ENCODE data around the gene DIRAS1.
A peak's percentile ranks its signal among the peaks of the same experiment; 100 is the strongest.

The DIRAS1 gene

DNA sequence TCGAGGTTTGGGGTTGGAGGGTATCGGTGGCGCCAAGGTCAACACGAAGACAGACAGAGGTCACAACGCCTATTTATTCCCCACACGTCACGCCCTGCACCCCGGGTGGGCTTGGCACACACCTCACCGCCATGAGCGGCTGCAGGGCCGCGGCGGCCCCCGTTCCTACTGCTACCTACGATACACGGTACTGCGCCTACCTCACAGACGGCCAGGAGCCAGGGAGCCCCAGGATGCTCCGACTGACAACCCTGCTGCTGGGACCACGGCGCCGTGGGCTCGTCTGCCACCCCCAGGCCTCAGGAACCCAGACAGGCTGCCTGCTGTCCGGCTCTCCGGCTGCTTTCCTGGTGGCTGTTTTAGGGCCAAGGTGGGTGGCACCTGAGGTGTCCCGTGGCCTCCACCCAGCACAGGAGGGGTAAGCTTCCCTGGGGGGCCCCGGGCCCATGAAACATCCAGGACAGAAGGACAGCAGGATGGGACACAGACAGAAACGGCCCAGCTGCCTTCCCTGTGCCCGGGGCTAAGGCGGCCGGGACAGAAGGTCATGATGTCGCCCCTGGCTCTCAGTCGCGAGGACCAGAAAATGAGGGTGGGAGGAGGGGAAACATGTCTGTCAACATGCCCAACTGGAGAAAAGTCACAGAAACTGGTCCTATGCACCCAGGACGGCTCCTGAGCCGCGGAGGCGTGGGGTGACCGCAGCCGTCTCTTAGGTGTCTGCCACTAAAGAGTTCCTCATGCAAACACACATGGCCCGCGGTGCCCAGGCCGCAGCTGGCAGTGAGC is 33.7 kb upstream of the DIRAS1 start:
- no peak for DNase-seq

DNA sequence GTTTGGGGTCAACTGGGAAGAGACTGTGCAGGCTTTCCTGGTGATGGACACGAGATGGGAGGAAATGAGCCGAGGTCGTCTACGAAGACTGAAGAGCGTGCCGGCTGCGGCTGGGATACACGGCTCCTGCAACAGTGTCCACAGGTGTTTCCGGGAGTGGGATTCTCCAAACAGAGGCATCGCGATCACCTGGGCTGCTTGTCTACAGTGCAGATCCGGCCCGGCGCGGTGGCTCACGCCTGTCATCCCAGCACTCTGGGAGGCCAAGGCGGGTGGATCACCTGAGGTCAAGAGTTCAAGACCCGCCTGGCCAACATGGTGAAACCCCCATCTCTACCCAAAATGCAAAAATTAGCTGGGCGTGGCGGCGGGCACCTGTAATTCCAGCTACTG is 30.3 kb upstream of the DIRAS1 start:
- no peak for DNase-seq

DNA sequence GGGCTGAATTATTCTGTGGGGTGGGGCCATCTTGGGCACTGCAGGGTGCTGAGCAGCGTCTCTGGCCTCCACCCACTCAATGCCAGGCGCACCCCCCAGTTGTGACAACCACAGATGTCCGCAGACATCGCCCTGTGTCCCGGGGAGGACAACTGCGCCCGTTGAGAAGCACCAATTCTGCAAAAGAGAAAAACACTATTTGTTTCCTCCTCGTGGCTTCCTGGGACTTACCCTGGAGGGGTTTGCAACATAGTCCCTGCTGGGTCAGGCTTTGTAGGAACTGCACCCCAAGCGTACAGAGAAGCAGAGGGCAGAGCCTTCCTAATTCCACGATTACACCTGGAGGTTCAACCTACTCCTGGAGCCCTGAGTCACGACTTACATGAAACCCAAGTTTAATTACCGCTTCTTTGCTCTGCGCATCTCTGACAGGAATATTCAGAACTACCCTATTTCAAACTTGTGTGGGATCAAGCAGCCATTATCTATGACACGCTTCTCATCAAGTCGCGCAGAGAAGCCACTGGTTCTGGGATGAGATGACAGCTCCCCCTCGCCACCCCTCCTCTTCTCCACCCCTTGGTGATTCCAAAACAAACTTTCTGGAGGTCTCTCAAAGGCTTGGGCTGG is 29.8 kb upstream of the DIRAS1 start:
- no peak for DNase-seq

DNA sequence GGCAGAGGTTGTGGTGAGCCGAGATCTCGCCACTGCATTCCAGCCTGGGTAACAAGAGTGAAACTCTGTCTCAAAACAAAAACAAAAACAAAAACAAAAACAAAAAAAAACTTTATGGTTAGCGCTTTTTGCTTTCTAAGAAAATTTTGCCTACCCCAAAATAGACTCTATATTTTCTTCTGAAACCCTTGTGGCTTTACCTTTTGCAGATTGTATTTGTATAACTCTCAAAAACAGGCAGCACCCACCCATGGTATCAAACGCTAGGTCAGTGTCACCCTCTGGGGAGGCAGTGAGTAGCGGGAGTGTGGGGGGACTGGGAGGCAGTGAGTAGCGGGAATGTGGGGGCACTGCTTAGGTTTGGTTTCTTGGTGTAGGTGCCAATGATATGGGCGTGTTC is 26.2 kb upstream of the DIRAS1 start:
- no peak for DNase-seq

DNA sequence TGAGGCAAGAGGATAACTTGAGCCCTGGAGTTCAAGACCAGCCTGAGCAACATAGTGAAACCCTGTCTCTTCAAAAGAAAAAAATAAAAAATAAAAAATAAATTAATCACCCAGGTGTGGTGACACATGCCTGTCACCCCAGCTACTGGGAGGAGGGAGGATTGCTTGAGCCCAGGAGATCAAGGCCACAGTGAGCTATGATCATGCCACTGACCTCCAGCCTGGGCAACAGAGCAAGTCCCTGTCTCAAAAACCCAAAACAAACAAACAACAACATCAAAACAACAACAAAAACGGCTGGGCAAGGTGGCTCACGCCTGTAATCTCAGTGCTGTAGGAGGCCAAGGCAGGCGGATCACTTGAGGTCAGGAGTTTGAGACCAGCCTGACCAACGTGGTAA is 22.9 kb upstream of the DIRAS1 start:
- no peak for DNase-seq

DNA sequence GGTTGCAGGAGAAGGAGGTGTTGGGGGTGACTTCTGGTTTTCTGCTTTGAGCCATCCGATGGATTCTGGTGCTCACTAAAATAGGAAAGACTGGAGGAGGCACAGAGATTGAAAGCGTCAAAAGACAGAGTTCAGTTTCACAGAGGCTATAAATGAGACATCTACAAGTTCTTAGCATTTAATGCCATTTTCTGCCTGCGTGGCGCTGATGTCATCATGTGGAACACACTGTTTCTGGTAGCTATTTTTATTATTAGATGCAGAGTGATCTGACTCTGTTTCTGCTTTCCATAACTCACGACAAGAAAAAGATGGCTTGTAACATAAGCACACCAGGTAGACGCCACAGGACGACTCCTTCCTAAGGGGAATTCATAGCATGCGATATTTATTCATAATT is 21.9 kb upstream of the DIRAS1 start:
- no peak for DNase-seq

DNA sequence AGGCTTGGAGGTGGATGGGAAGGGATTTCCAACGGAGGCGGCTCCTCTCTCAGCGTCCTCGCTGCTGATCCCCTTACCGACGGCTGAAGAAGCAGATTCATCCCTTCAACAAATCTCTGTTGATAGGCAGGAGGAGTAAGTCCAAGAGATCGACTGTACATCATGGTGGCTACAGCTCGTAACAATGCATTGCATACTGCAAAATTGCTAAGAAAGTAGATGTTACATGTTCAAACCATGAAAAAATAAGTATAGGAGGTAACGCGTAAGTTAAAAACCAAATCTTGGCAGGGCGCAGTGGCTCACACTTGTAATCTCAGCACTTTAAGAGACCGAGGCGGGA is 19.1 kb upstream of the DIRAS1 start:
- no peak for DNase-seq

DNA sequence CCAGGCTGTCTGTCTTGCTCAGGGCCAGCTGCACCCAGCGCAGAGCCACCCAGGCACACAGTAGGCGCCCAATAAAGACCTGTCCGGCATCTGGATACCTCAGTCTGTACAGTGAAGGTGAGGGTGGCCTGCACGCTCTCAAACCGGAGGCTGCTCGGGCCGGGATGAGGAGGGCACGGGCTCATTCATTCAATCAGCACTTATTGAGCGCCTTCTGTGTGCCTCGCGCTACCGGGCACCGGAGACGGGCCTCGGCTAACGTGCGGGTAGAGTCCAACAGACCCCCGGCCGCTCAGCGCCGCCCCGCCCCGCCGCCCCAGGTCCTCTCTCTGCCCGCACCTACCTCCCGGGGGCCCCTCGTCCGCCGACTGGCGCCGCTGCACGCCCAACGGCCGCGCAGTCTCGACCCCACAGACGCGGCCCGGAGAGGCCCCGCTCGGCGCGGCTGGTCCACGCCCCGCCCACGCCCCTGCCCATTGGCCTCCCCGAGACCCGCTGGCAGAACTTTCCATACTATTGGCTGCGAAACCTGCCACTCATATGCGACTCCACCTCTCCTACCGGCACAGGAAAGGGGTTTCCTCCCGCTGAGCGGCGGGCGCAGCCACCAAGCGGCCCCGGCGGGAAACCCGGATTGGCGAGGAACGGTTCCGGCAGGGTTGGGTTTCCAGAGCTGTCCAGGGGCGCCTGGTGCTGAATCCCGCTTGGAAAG is 18.6 kb upstream of the DIRAS1 start, which contains the start of gene SLC39A3:
Gene SLC39A3, minus strand, starts transcription at position 416 of the 712 bp plus-strand sequence. CDS start 2,760 bp downstream, outside the sequence.
- DNase-seq: peak; percentile 95

DNA sequence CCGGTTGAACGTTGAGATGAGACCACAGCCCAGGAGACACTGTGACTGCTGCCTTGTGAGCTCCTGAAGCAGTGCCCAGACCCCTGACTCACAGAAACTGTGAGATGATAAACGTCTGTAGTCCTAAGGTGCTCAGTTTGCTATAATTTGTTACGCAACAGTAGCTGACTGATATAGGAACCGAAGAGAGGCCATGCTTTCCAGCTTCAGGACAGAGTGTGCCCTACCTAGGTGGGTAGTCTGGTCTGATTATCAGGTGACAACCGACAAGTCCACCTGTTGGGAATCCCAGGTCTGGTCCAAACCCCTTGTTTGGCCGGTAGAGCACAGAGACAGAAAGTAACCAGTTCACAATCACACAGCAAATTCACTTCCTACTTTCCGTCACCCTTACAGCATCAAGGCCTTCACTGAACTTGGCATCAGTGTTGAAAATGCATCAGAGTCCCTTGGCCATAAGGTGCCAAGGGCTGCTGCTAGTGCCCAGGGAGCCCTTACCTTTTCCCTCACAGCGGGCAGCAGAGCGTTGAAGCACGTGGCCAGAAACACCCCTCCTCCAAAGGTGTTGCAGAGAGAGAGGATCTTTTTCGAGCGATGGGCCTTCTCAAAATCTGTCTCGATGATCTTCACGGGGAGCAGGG is 15.5 kb upstream of the DIRAS1 start:
- DNase-seq: no peak

DNA sequence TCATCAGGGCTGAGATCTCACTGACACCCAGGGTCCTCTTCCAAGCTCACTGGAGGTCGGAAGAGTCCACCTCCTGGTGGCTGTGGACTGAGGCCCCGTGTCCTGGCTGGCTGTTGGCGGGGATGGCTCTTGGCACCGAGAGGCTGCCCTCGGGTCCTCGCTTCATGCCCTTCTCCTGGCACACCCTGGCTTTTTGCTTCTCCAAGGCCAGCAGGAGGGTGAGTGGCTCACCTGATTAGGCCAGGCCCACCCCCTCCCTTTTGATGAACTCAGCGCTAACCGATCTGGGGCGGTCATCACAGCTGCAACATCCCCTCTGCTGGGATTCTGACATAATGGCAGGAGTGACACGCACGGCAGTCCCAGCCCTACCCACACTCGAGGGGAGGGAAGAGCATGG is 14.2 kb upstream of the DIRAS1 start:
- DNase-seq: no peak

DNA sequence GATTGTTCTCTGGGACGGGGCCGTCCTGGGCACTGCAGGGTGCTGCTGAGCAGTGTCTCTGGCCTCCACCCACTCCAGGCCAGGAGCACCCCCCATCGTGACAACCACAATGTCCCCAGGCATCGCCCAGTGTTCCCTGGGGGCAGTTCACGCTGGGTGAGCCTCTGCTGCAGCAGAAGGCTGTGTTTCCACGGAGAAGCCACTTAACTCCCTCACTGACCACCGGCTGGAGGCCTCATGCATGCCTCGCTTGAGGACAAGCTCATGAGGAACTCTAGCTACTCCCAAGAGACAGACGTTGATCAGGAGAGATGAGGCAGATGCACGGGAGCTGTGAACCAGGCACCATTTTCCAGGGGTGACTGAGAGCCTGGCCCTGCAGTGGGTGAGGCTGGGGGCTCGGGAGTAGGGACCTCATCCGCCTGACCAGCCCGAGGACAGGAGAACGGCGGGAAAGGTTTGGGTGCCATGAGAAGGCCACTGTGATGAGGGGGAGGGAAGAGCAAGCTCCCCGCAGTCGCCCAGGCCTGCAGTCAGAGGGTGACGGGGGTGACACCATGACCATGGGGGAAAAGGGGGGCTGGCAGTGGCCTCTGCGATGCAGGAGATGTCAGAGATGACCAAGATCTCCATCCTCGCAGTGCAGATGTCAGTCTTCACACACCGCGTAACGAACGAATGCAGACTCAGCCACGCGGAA is 13.6 kb upstream of the DIRAS1 start:
- no peak for DNase-seq

DNA sequence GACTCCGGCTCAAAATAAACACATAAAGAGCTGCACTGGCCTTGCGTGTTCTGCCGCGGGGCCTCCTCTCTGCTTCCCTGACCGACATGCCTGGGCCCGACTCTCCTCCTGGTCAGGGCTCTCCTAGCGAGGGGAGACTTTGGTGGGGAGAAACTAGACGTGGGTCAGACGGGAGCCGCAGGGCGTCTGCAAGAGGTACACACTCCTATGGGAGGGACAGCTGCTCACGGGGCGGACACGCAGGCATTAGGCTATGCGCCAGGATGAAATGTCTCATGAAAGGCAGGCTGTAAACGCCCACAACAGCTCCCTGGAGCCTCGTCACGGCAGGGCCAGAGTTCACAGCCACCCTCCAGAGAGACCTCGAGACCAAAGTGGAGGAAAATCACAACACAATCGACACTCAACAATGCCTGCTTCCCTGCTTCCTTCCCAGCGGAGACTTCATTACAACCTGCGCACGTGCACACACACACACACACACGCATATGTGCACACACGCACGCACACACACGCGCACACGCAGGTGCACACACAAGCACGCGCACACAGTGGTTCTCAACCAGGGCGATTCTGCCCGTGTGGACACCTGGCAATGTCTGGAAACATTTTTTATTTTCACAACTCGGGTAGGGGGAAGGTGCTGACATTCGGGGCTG is 12.9 kb upstream of the DIRAS1 start:
- DNase-seq: no peak

DNA sequence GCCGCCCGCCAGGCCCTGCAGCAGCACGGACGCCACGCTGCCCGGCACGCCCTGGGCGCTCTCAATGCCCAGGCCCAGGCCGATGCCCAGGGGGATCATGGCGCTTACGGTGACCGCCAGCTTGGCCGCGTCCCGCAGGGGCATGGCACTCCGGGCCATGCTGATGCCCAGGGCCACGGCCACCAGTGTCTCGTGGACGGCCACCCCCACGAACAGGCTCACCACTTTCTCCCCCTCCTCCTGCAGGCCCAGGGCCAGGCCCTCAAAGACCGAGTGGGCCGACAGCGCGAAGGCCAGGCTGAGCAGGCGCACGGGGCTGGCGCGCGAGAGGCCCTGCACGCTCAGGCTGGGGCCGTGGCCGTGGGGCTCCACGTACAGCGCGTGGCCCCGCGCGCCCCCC is 11.7 kb upstream of the DIRAS1 start:
- DNase-seq: no peak

DNA sequence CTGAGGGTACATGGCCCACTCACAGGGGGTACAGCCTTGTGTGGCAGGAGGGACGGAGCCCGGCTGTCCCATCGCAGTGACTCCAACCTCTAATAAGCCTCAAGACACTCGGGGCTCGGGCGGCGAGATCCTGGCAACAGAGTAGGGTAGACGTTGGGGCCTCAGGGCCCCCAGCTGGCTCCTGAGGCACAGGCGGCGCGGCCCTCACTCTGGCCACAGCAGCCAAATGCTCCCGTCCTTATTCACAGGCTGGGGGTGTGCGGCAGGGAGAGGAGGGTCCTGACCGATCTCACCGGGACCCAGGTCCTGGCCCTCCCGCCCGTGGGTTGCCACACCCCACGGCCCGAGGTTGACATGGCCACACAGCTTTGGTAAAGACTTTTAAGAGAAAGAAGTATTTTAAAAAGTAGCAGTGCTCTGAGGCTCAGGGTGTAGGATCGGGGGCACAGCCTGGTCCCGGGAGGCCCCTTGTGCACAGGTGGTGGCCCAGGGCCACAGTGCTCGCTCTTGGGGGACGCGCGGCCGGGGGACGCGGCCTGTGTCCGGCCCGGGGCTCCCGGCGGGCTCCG is 11.1 kb upstream of the DIRAS1 start:
- DNase-seq: no peak

DNA sequence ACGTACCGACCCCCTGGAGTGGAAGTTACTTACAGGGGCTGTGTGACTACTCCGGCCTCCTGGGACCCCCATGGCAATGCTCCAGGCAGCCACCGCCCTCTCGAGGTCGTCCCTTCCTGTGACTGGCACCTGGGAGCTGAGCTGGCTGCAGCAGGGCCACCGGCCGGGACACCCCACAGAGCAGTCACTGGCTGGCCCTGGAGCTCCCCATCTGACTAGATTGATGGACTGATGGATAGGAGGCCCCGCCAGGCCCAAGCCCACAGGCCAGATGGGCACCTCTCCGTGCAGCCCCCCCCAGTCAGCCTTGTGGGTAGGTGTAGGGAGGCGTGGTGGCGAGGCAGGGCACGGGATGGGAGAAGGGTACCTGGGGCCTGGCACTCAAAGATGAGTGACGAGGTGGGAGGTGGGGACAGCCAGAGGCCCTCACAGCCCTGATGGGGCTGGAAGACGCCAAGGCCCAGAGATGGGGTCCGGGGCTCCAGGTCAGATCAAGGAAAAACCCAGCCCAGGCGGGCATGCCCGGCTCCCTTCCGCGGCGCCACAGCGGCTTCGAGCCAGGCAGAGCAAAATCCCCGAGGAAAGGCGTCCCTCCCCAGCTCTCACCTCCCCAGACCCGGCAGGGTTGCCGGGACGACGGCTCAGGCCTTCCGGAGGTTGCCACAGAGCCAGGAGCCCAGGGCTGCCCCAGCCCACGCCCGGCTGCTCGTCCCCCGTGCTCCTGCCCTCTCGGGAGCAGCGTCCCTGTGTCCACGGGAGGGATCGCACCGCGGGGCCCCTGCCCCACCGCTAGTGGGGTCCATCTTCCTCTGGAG is 10.2 kb upstream of the DIRAS1 start:
- no peak for DNase-seq

DNA sequence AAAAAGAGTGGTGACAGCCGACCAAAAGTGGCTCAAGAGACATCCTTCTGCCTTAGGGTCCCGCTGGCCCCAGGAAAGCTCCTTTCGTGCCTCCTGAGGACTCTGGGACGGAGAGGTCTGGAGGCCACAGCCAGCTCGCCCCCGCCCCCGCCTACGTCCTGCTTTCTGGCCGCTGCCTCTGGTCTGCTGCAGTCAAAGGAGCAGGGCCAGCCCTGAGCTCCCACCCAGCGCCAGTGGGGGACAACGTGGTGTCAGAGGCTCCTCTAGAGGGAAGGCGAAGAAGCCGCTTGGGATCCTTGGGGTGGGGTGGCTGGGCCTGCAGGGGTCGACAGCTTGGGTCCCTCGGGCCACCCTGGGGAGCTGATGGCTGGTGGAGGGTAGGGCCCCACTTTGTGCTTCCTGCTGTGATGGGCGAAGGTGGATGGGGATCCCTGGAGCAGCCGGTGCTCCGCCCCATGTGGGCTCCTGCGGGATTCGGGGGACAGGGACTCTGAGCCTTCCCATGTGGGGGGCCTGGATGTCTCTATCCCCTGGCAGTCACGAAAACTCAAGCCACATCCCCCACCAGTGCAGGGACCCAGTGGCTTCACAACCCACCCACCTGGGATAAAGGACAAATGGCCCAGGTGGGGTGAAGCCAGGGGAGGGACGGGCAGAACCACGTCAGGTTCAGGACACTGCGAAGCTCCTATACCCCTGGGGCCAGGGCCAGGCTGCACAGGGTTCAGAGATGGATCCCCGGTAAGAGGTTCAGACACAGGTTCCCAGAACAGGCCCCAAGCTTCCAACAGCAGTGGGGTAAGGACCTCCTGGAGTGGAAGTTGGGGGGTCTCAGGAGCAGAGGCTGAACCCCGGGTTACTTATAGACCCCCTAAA is 9.0 kb upstream of the DIRAS1 start:
- DNase-seq: no peak

DNA sequence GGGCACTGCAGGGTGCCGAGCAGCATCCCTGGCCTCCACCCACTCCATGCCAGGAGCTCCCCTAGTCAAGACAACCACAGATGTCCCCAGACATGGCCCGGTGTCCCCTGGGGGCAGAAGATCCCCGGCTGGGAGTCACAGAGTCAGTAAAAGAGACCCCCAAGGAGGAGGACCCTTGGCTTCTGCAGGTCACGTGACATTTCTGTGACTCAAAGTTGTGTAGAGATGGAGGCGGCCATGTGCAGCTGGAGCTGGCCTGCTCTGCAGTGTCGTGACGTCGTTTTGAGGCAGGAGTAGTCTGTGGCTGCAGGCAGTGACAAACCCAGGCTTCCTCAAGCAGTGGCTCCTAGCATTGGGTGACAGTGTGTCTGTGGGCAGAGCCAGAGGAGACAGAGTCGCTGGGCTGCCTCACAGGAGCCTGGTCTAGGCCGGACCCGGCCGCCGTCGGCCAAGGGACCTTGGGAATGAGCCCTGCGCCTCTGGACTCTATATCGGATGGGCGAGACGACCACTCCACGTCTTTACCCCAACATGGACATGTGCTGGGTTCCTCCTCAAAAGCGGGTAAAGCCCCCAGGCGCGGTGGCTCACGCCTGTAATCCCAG is 7.7 kb upstream of the DIRAS1 start:
- DNase-seq: no peak

DNA sequence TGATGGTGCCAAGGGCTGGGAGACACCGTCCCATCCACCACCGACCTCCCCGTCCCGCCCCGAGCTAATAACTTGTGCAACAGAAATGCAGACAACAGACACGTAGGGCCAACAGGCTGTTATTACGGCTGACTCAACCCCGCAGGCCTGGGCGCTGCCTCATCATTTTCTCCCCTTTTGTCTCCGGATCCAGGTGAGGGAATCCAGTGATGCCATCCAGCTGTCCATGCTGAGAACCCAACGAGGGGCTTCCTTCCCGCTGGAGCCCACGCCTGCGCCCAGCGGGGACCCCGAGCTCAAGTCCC is 6.4 kb upstream of the DIRAS1 start:
- no peak for DNase-seq

DNA sequence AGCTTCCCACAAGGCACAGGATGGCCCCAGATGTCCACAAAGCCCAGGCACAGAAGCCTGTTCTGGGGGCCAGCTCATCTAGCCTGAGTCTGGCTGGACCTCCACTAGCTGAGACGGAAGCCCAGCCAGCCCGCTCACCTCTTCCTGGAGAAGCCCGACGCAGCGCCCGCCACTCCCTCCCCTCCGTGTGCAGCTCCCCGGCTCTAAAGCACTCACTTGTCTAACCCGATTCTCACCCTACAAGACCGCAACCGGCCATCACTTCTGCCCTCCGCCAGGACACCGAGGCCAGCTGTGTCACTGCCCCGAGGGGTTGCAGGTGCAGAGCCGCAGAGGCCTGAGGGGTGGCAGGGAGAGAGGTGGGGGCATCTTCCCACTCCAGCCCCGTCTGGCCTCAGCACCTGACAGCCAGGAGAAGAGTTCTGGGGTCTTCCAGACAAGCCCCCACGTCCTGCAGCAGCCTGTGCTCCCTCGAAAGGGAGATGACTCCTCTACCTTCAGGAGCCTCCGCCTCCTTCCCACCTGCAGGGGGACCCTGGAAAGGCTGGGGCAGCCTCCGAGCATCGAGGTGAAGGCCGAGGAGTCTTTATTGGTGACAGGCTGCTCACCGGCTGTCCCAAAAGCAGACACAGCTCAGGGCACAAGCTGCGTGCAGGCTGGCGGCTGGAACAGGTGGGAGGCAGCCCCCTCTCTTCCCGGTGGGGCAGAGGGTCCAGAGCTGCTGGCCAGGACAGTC is 5.9 kb upstream of the DIRAS1 start:
- DNase-seq: no peak
